ENCODE data around the gene ALDH1A2.

GRCh38 chr15:58039079-58040035, 26.2 kb downstream of the ALDH1A2 start:
- TF ChIP-seq EZH2phosphoT487 (conservative IDR thresholded peaks at IDR 0.05; ENCODE audit: low read length): no peak
- TF ChIP-seq CTCF (IDR thresholded peaks at IDR 0.05; ENCODE audit: insufficient read depth, low read length, poor library complexity, severe bottlenecking): no peak

Measured in SU-DHL-6 (cell line).